ENCODE measurements around the gene TSR3. TPM values are rescaled to one million over a fixed set of nuclear protein-coding genes. Genes with fewer than 3 reads are reported as not detected.

The TSR3 gene
- total RNA-seq, 2 donors from 2014 or later: 39.6 to 74.4 TPM

DNA sequence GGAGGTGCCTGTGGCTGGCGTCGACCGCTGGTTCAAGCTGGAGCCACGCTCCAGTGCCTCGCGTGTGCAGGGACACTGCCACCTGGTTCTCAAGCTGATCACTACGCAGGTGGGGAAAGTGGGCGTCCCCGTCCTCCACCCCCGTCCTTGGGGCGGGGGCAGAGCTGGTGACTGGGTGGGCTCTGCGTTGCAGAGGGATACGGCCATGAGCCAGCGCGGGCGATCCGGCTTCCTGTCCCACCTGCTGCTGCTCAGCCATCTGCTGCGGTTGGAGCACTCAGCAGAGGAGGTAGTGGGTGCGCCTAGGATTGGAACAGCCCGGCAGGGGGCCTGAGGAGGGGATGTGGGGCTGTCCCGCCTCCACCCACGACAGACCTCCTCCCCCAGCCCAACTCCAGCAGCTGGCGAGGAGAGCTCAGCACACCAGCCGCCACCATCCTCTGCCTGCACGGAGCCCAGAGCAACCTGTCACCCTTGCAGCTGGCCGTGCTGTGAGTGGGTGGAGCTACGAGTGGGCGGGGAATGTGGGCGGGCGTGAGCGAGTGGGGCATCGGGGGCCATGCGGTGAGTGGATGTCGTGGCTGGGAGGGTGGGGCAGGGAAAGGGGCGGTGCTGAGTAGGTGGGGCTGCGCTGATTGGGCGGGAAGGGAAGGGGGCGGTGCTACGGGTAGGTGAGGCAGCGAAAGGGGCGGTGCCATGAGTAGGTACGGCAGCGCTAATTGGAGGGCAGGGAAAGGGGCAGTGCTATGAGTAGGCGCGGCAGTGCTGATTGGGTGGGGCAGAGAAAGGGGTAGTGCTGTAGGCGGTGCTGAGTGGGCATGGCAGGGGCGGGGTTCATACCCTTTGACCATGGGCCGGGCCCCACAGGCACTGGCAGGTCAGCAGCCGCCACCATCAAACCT, 8.9 kb downstream of the TSR3 start:
- TF ChIP-seq, protein P1, sequence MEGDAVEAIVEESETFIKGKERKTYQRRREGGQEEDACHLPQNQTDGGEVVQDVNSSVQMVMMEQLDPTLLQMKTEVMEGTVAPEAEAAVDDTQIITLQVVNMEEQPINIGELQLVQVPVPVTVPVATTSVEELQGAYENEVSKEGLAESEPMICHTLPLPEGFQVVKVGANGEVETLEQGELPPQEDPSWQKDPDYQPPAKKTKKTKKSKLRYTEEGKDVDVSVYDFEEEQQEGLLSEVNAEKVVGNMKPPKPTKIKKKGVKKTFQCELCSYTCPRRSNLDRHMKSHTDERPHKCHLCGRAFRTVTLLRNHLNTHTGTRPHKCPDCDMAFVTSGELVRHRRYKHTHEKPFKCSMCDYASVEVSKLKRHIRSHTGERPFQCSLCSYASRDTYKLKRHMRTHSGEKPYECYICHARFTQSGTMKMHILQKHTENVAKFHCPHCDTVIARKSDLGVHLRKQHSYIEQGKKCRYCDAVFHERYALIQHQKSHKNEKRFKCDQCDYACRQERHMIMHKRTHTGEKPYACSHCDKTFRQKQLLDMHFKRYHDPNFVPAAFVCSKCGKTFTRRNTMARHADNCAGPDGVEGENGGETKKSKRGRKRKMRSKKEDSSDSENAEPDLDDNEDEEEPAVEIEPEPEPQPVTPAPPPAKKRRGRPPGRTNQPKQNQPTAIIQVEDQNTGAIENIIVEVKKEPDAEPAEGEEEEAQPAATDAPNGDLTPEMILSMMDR (IDR thresholded peaks at IDR 0.05): no peak
- H3K36me3 ChIP-seq: no peaks in the 10 kb centered on the region
- peak overlapping the region; percentile 30 for H3K4me3 ChIP-seq
- intact Hi-C loops (cut with DNase I): no loop called here
- peak; percentile 99 for DNase-seq
- H3K4me1 ChIP-seq: peaks cover 6% of the 10 kb centered on the region
- H3K27me3 ChIP-seq: no peaks in the 10 kb centered on the region
- H3K9me3 ChIP-seq: no peaks in the 10 kb centered on the region
- H3K9ac ChIP-seq (ENCODE audit: low read depth in 2 of 2, low read length in 2 of 2): peak overlapping the region in 1 of 2 donors; percentile 40
- no peak overlapping the region for H3K27ac ChIP-seq

DNA sequence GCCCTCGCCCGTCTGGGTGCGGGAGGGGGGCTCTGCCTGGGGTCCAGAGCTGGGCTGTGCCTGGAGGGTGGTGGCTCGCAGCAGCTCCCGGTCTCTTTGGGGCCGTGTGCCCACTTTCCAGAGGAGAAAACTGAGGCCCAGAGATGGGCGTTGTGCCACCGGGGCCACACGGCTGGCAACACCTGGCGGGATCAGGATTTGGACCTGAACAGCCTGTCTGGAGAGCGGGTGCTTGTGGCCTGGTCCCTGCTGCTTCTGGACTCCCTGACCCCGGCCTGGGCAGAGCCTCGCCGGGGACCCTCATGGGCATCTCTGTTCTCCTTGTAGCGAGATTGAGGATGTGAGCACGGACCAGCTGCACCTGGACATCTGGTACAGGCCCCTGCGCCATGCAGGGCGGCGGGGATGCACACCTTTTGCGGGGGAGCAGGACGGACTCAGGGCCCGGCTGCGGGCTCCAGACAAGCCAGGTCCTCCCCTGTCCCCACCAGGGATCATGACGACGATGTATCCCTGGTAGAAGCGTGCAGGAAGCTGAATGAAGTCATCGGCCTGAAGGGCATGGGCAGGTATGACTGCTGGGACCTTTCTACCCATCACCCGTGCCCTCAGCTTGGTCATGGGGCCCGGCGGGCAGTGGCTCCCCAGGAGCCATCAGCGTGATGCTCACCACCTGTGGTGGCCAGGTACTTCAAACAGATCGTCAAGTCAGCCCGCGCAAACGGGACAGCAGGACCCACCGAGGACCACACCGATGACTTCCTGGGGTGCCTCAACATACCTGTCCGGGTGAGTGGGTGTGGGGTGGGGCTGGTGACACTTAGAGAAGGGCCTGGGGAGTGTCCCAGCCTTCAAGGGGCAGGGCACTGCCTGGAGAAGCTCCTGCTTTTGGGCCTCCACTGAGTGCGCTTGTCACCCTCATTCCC, 9.9 kb downstream of the TSR3 start:
- Histone ChIP-seq H3K9me3 (no peaks in the 10 kb centered on the region), H3K4me1 (peaks cover 6% of the 10 kb centered on the region), H3K27me3 (no peaks in the 10 kb centered on the region), H3K9ac (ENCODE audit: low read depth in 2 of 2, low read length in 2 of 2) (peak overlapping the region in 1 of 2 donors; percentile 40), H3K4me3 (no peak overlapping the region), H3K36me3 (no peaks in the 10 kb centered on the region), H3K27ac (no peak overlapping the region)
- TF ChIP-seq, protein P1 (IDR thresholded peaks at IDR 0.05): no peak
- intact Hi-C loops (cut with DNase I): no loop called here
- no peak for DNase-seq

- H3K9ac ChIP-seq (ENCODE audit: low read depth in 2 of 2, low read length in 2 of 2): no peak overlapping the region
- no peak overlapping the region for H3K4me3 ChIP-seq
- H3K9me3 ChIP-seq: no peaks in the 10 kb centered on the region
- intact Hi-C loops (cut with DNase I): no loop called here
- TF ChIP-seq, protein P1 (IDR thresholded peaks at IDR 0.05): no peak
- no peak for DNase-seq
- H3K27ac ChIP-seq: no peak overlapping the region
- peaks cover 5% of the 10 kb centered on the region for H3K27me3 ChIP-seq
- no peaks in the 10 kb centered on the region for H3K36me3 ChIP-seq
- H3K4me1 ChIP-seq: peaks cover 6% of the 10 kb centered on the region
These were observed 10.8 kb downstream of the TSR3 start for GRCh38 chr16:1340730-1341494.

GRCh38 chr16:1338855-1339675, 12.6 kb downstream of the TSR3 start:
- DNase-seq: no peak
- peaks cover 23% of the 10 kb centered on the region for H3K27me3 ChIP-seq
- TF ChIP-seq, protein P1 (IDR thresholded peaks at IDR 0.05): no peak
- no peak overlapping the region for H3K9ac ChIP-seq (ENCODE audit: low read depth in 2 of 2, low read length in 2 of 2)
- no peak overlapping the region for H3K4me3 ChIP-seq
- H3K9me3 ChIP-seq: no peaks in the 10 kb centered on the region
- peaks cover 7% of the 10 kb centered on the region for H3K4me1 ChIP-seq
- H3K27ac ChIP-seq: no peak overlapping the region
- intact Hi-C loops (cut with DNase I): no loop called here
- no peaks in the 10 kb centered on the region for H3K36me3 ChIP-seq
